ENCODE results near the gene CNGB1. TPM values are rescaled to one million over a fixed set of nuclear protein-coding genes. Genes with fewer than 3 reads are reported as not detected.

The CNGB1 gene
- total RNA-seq, 1 donor from 2014 or later, result not detected

DNA sequence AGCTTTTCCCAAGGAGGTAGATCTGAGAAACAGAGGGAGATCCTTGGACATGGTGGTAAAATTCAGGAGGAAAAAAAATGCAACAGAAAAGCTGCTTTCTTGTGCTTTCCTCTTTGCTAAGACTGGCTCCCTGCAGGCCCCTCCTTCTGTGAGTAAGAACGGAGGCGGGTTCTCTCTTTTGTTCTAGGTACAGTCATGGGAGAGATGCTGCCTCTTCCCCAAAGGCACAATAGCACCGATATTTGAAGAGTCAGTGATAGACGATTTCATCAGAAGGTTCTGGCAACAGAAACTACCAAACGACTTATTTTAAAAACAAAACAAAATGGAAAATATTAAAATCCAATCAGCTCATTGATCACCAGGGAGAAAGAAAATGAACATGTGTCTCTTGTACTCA lies 136.0 kb downstream of the CNGB1 start:
- ATAC-seq (ENCODE audit: poor library complexity), result no peak
- intact Hi-C loops (cut with DNase I), result no loop called here

More for the DNA sequence above, 136.0 kb downstream of the CNGB1 start:
- DNase-seq, result no peak

Other genes with a start within 250 kb of the CNGB1 start
- 9.4 TPM for gene KATNB1, start 235.4 kb downstream of the CNGB1 start, total RNA-seq
- gene KIFC3, start 168.6 kb downstream of the CNGB1 start, total RNA-seq, result 61.6 TPM
- gene ZNF319, start 29.5 kb upstream of the CNGB1 start, total RNA-seq, result 8.1 TPM
- 32.1 TPM for gene USB1, start 30.3 kb upstream of the CNGB1 start, total RNA-seq
- gene MMP15, start 54.6 kb upstream of the CNGB1 start, total RNA-seq, result 55.2 TPM
- 34.2 TPM for gene CFAP20, start 158.3 kb upstream of the CNGB1 start, total RNA-seq
- 32.4 TPM for gene CSNK2A2, start 227.0 kb upstream of the CNGB1 start, total RNA-seq

All from Right ventricle myocardium superior (tissue), 1 donor.